HUDEP-2 (cell line): ENCODE results near the gene HIRIP3.

Source experiments
- DNase-seq, 76 experiments: peaks; one replicate each; lab custom pipeline; 2025; ENCODE audit not compliant: unreplicated experiment in 76 of 76; lab: John Stamatoyannopoulos, UW

HIRIP3 gene

GRCh38 chr16:30002614-30003346, 7.4 kb upstream of the HIRIP3 start:
- no peak for DNase-seq

GRCh38 chr16:30000735-30001631, 5.6 kb upstream of the HIRIP3 start:
- DNase-seq, result no peak

- no peak for DNase-seq
Observed at GRCh38 chr16:29999605-30000004, 4.2 kb upstream of the HIRIP3 start.

GRCh38 chr16:29996766-29997250, 1.4 kb upstream of the HIRIP3 start:
- DNase-seq, result peak in 1 of 76 experiments; percentile 4

- DNase-seq, result peak in 75 of 76 experiments; percentile 20 to 98 (median 95)
Observed at GRCh38 chr16:29995911-29996765, 721 bp upstream of the HIRIP3 start, which contains the start of gene INO80E. TSS of gene INO80E (plus strand) at chr16:29996241. CDS start at chr16:29996311, 70 bp downstream.

- DNase-seq, result peak in 46 of 76 experiments; percentile 12 to 74 (median 57)
Observed at GRCh38 chr16:29994600-29995323, 655 bp downstream of the HIRIP3 start.

- no peak for DNase-seq
Observed at GRCh38 chr16:29993903-29994599, 1.4 kb downstream of the HIRIP3 start.

- DNase-seq, result no peak
Observed at GRCh38 chr16:29993191-29993902, 2.1 kb downstream of the HIRIP3 start.

- DNase-seq, result peak in 32 of 76 experiments; percentile 6 to 72 (median 36)
Observed at GRCh38 chr16:29992344-29992967, 3.0 kb downstream of the HIRIP3 start.

GRCh38 chr16:29991571-29991904, 3.9 kb downstream of the HIRIP3 start:
- DNase-seq, result no peak

GRCh38 chr16:29990883-29991570, 4.4 kb downstream of the HIRIP3 start:
- DNase-seq, result no peak

- DNase-seq, result no peak
Observed at GRCh38 chr16:29990034-29990433, 5.4 kb downstream of the HIRIP3 start.

GRCh38 chr16:29989111-29989858, 6.1 kb downstream of the HIRIP3 start:
- DNase-seq, result no peak

GRCh38 chr16:29988346-29989075, 6.9 kb downstream of the HIRIP3 start:
- DNase-seq, result no peak

GRCh38 chr16:29987371-29988085, 7.9 kb downstream of the HIRIP3 start:
- no peak for DNase-seq

GRCh38 chr16:29986931-29987330, 8.5 kb downstream of the HIRIP3 start:
- no peak for DNase-seq
